Measurements from ENCODE around the gene MBD6.

Gene MBD6
- total RNA-seq = 1.8 to 34.1 (median 4.8) reads per million in 17 experiments

- peak; percentile 94 to 96 (median 96) for DNase-seq
These were observed at the start of gene MBD6 for GRCh38 chr12:57522011-57522886. Gene MBD6, plus strand, starts transcription at chr12:57522824. Its CDS starts 1,480 bp downstream, at chr12:57524304.

- no peak for DNase-seq
These were observed 49.2 kb upstream of the MBD6 start for GRCh38 chr12:57473392-57473791.

- no peak for DNase-seq
These were observed 48.7 kb upstream of the MBD6 start for GRCh38 chr12:57473886-57474285.

- no peak for DNase-seq
These were observed 48.2 kb upstream of the MBD6 start for GRCh38 chr12:57474430-57474829.

GRCh38 chr12:57474862-57475261 is 47.8 kb upstream of the MBD6 start:
- DNase-seq = no peak

GRCh38 chr12:57475271-57476161 is 47.1 kb upstream of the MBD6 start:
- peak in 3 of 4 experiments; percentile 56 to 72 (median 63) for DNase-seq

GRCh38 chr12:57476162-57476992 is 46.2 kb upstream of the MBD6 start:
- DNase-seq = peak; percentile 59 to 79 (median 68)

GRCh38 chr12:57476993-57477709 is 45.5 kb upstream of the MBD6 start:
- DNase-seq = peak in 1 of 4 experiments; percentile 16

GRCh38 chr12:57477710-57478681 is 44.6 kb upstream of the MBD6 start:
- DNase-seq = peak; percentile 76 to 88 (median 84)

GRCh38 chr12:57479043-57479375 is 43.6 kb upstream of the MBD6 start:
- DNase-seq = no peak

GRCh38 chr12:57479376-57480115 is 43.1 kb upstream of the MBD6 start, which contains the start of gene ARHGAP9:
Gene ARHGAP9, minus strand, starts transcription at chr12:57479866. Its CDS starts 460 bp downstream, at chr12:57479406.
- DNase-seq = peak in 3 of 4 experiments; percentile 51 to 57 (median 54)

- no peak for DNase-seq
These were observed 41.0 kb upstream of the MBD6 start for GRCh38 chr12:57481671-57482070.

- no peak for DNase-seq
These were observed 39.2 kb upstream of the MBD6 start for GRCh38 chr12:57483466-57483865.

- DNase-seq = no peak
These were observed 36.9 kb upstream of the MBD6 start for GRCh38 chr12:57485695-57486094.

GRCh38 chr12:57487055-57487596 is 35.5 kb upstream of the MBD6 start:
- no peak for DNase-seq

- DNase-seq = peak; percentile 93 to 97 (median 96)
These were observed 34.8 kb upstream of the MBD6 start, which contains the start of gene MARS1 for GRCh38 chr12:57487597-57488401. Gene MARS1, plus strand, starts transcription at chr12:57488068. Its CDS starts 23 bp downstream, at chr12:57488091.

- no peak for DNase-seq
These were observed 34.0 kb upstream of the MBD6 start for GRCh38 chr12:57488402-57489156.

All from suppressor macrophage (primary cell).